HUES48 (cell line): ENCODE results near the gene IGLL1.

Source experiments
- H3K27ac ChIP-seq: one replicate; pipeline ENCODE4 v1.7.0; 2013; ENCODE audit warnings: low read depth, low read length, inconsistent platforms
- H3K27me3 ChIP-seq: 2 replicates; pipeline ENCODE4 v1.6.1; 2013; ENCODE audit warnings: mild to moderate bottlenecking, low read length; ENCODE audit not compliant: control insufficient read depth, insufficient read depth
- H3K36me3 ChIP-seq: 2 replicates; pipeline ENCODE4 v1.6.1; 2013; ENCODE audit warnings: low read length; ENCODE audit not compliant: control insufficient read depth, insufficient read depth
- H3K4me1 ChIP-seq: 2 replicates; pipeline ENCODE4 v1.6.1; 2013; ENCODE audit warnings: mild to moderate bottlenecking, low read length; ENCODE audit not compliant: control insufficient read depth, insufficient read depth
- H3K4me3 ChIP-seq: 2 replicates; pipeline ENCODE4 v1.5.1; 2013; ENCODE audit warnings: mild to moderate bottlenecking, low read depth, low read length
- H3K9ac ChIP-seq: 2 replicates; pipeline ENCODE4 v1.6.1; 2013; ENCODE audit warnings: mild to moderate bottlenecking, low read depth, low read length, moderate library complexity
- H3K9me3 ChIP-seq: 2 replicates; pipeline ENCODE4 v1.6.1; 2013; ENCODE audit warnings: low read length; ENCODE audit not compliant: control insufficient read depth, insufficient read depth

IGLL1 gene

DNA sequence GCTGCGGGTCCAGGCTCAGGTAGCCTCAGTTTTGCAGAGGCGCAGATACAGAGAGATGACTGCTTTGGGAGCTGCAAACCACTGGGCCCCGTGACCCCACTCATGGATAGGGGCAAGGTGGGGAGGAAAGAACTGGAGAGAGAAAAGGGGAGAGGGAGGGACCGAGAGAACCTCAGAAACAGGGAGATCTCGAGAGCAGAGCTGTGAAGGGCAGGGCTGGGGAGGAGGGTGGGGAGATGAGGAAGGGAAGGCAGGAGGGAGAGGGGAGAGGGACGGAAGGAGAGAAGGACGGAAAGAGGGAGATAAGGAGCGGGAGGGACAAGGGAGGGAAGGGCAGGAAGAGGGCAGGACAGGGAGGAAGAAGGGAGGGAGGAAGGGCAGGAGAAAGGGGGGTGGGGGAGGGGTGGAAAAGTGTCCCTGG is 46.3 kb downstream of the IGLL1 start:
- Histone ChIP-seq H3K27me3 (peaks cover 21% of the 10 kb centered on the region), H3K9me3 (no peaks in the 10 kb centered on the region), H3K9ac (no peak overlapping the region), H3K4me3 (peak overlapping the region; percentile 6; the same call in 1 of the 2 replicates), H3K4me1 (peaks cover 53% of the 10 kb centered on the region), H3K27ac (no peak overlapping the region), H3K36me3 (no peaks in the 10 kb centered on the region)

- Histone ChIP-seq H3K9ac (no peak overlapping the region), H3K4me1 (peaks cover 49% of the 10 kb centered on the region), H3K9me3 (no peaks in the 10 kb centered on the region), H3K36me3 (no peaks in the 10 kb centered on the region), H3K4me3 (peak overlapping the region; percentile 6; the same call in 1 of the 2 replicates), H3K27ac (no peak overlapping the region), H3K27me3 (peaks cover 17% of the 10 kb centered on the region)
Observed at GRCh38 chr22:23533328-23533762, 46.7 kb downstream of the IGLL1 start.

DNA sequence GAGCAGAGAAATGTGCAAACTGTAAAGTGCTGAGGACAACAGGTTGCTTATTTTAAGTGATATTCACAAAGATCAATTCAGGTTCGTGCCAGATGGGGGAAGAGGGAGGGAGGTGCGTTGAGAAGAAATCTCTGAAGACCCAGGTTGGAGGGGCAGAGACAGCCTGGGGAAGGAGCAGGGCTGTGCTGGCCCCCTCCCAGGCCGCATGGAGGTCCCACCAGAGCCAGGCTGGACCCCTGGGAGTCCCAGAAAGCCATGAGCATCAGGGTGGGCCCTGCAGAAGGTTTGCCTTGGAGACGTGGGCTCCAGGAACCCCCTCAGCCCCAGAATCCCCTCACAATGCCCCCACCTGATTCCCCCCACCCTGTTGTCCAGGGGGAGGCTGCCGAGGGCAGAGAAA is 47.4 kb downstream of the IGLL1 start:
- Histone ChIP-seq H3K4me3 (no peak overlapping the region), H3K9ac (no peak overlapping the region), H3K27me3 (peaks cover 12% of the 10 kb centered on the region), H3K4me1 (peaks cover 44% of the 10 kb centered on the region), H3K27ac (peak overlapping the region; percentile 5), H3K9me3 (no peaks in the 10 kb centered on the region), H3K36me3 (no peaks in the 10 kb centered on the region)

GRCh38 chr22:23531966-23532705 is 48.0 kb downstream of the IGLL1 start:
- peaks cover 38% of the 10 kb centered on the region for H3K4me1 ChIP-seq
- H3K27me3 ChIP-seq: peaks cover 6% of the 10 kb centered on the region
- no peaks in the 10 kb centered on the region for H3K36me3 ChIP-seq
- H3K9me3 ChIP-seq: no peaks in the 10 kb centered on the region
- no peak overlapping the region for H3K27ac ChIP-seq
- H3K4me3 ChIP-seq: no peak overlapping the region
- H3K9ac ChIP-seq: no peak overlapping the region

GRCh38 chr22:23531283-23531956 is 48.7 kb downstream of the IGLL1 start:
- Histone ChIP-seq H3K27ac (no peak overlapping the region), H3K4me1 (peaks cover 32% of the 10 kb centered on the region), H3K9me3 (no peaks in the 10 kb centered on the region), H3K4me3 (no peak overlapping the region), H3K36me3 (no peaks in the 10 kb centered on the region), H3K9ac (no peak overlapping the region), H3K27me3 (peaks cover 5% of the 10 kb centered on the region)

DNA sequence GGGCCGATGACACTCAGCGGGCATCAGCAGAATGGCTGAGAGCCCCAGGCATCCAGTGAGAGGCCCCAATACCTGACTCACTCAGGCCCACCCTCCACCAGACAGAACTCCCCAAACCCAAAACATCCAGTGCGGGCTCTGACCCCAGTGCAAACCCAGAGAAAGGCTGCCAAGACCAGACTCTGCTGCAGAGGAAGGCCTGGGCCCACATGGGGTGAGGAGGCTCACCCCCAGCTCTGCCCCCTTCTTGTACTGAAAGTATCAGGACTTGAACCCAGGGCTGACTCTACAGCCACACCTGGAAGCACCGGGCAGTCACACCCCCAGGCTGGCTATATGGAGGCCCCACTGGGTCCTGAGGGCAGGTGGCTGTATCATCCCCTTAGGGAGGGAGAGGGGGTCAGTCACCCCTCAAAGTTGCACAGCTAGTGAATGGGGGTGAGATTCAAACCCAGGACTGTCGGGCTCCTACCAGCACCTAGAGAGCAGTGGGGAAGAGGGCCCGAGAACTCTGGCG is 49.3 kb downstream of the IGLL1 start:
- Histone ChIP-seq H3K9ac (no peak overlapping the region), H3K4me1 (peaks cover 28% of the 10 kb centered on the region), H3K4me3 (no peak overlapping the region), H3K27ac (no peak overlapping the region), H3K36me3 (no peaks in the 10 kb centered on the region), H3K27me3 (peaks cover 8% of the 10 kb centered on the region), H3K9me3 (no peaks in the 10 kb centered on the region)

GRCh38 chr22:23530106-23530505 is 50.0 kb downstream of the IGLL1 start:
- H3K4me3 ChIP-seq: no peak overlapping the region
- H3K27me3 ChIP-seq: peaks cover 14% of the 10 kb centered on the region
- no peak overlapping the region for H3K9ac ChIP-seq
- no peak overlapping the region for H3K27ac ChIP-seq
- H3K9me3 ChIP-seq: no peaks in the 10 kb centered on the region
- peaks cover 21% of the 10 kb centered on the region for H3K4me1 ChIP-seq
- no peaks in the 10 kb centered on the region for H3K36me3 ChIP-seq

DNA sequence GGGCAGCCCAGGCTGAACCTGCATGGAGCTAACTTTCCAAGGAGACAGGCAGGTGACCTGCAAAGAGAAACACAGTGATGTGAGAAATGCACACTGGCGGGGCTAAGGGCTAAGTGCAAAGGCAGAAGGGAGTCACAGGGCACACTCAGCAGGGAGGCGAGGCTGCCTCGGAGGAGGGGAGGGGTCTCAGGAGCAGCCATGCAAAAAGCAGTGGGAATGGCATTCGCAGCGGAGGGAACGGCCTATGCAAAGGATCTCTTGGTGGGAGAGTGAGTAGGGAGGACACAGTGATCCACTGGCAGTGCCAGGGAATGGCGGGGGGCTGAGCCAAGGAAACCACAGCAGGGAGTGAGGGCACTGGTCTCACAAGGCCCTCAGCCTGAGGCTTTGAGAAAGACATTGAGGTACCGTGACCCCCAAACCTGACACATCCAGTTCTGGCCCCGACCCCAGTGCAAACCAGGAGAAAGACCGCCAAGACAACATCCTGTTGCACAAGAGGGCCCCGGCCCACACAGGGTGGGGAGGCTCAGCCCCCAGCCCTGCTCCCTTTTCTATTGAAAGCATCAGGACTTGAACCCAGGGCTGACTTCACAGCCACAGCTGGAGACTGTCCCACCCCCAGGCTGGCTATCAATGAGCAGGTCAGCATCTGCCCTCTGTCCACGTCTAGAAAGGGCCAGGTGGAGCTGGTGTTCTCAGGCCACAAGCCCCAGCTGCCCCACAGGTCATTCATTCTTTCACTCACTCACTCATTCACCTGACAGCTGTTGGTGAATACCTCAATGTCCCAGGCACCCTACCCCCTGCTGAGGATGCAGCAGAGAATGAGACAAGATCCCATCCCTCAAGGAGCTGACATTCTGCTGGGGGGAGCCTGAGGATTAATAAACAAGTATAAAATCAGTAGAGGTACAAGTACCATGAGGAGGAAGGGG is 50.7 kb downstream of the IGLL1 start:
- peaks cover 14% of the 10 kb centered on the region for H3K4me1 ChIP-seq
- peaks cover 18% of the 10 kb centered on the region for H3K27me3 ChIP-seq
- no peak overlapping the region for H3K9ac ChIP-seq
- H3K4me3 ChIP-seq: no peak overlapping the region
- no peaks in the 10 kb centered on the region for H3K36me3 ChIP-seq
- H3K27ac ChIP-seq: no peak overlapping the region
- no peaks in the 10 kb centered on the region for H3K9me3 ChIP-seq

DNA sequence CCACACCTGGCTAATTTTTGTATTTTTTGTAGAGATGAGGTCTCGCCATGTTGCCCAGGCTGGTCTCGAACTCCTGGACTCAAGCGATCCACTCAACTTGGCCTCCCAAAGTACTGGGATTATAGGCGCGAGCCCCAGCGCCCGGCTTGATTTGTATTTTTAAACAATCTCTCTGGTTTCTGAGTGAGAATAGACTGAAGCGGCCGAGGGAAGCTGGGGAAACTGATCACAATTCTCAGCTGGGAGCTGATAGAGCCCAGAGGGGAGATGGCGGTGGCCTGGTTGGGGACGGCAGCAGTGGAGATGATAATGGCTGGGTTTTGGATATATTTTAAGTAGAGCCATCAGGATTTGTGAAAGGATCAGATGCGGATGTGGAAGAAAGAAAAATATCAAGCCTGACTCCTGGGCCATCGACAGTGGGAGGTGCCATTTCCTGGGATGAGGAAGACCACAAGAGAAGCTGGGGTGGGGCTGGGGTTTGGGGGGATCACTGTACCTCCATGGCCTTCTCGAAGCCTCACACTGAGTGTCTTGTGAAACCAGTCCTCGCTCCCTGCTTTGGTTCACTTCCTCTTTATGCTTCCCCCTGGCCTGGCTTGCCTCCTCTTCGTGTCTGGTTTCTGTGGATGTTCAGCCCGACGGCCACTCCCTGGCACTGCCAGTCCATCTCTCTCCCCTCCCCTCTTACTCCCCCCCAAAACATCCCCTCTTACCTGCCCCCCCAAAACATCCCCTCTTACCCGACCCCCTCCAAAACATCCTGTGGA is 51.9 kb downstream of the IGLL1 start:
- Histone ChIP-seq H3K27me3 (peaks cover 30% of the 10 kb centered on the region), H3K4me1 (peaks cover 6% of the 10 kb centered on the region; the same call in 1 of the 2 replicates), H3K9ac (no peak overlapping the region), H3K4me3 (no peak overlapping the region), H3K27ac (no peak overlapping the region), H3K9me3 (no peaks in the 10 kb centered on the region), H3K36me3 (no peaks in the 10 kb centered on the region)
